ENCODE data around the gene BMERB1.
"Not testable (repeated sequence)": the region's sequence is repeated elsewhere in the genome, so short reads cannot be mapped to it uniquely, and the experiment has no call there.

The BMERB1 gene

DNA sequence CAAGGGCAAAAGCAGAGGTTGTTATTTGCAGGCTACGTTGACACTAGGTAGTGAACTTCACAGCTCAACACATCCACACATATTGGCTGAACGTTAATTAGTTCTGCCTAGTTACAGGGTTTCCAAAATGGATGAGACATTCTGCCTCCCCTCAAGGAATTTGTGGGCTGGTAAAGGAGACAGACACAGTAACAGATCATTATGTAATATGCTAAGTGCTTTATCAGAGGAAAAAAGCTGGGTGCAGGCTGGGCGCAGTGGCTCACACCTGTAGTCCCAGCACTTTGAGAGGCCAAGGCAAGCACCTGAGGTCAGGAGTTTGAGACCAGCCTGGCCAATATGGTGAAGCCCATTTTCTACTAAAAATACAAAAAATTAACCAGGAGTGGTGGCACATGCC is 26.2 kb downstream of the BMERB1 start:
- Histone ChIP-seq H3K9ac (ENCODE audit: low read length in 2 of 2) (no peak overlapping the region), H3K9me3 (ENCODE audit: control insufficient read depth in 2 of 2, low read length in 2 of 2) (no peaks in the 10 kb centered on the region), H3K27ac (ENCODE audit: low read length) (no peak overlapping the region), H3K4me1 (ENCODE audit: control insufficient read depth, insufficient read depth, low read length) (no peaks in the 10 kb centered on the region), H3K4me3 (ENCODE audit: low read length in 2 of 2) (no peak overlapping the region), H3K36me3 (ENCODE audit: control insufficient read depth in 2 of 2, insufficient read depth in 2 of 2, low read length in 2 of 2) (peaks cover 0 to 2% of the 10 kb centered on the region in 2 donors), H3K27me3 (ENCODE audit: control insufficient read depth in 1 of 2, insufficient read depth in 2 of 2, low read length in 2 of 2) (no peaks in the 10 kb centered on the region)

DNA sequence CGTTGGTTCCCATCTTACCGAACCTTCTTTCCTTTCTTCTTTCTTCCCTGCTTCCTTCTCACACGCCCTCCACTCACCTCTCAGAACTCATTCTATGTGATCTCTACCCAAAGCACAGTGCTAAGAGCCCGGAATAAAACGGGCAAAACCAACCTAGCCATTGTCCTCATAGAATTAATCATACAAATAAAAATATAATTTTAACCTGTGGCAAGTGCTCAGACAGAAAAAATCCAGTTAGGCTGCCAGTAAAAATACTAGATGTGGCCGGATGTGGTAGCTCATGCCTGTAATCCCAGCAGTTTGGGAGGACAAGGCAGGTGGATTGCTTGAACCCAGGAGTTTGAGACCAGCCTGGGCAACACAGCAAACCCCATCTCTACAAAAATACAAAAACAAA is 27.0 kb downstream of the BMERB1 start:
- H3K27ac ChIP-seq (ENCODE audit: low read length), result no peak overlapping the region
- H3K4me1 ChIP-seq (ENCODE audit: control insufficient read depth, insufficient read depth, low read length), result no peaks in the 10 kb centered on the region
- H3K27me3 ChIP-seq (ENCODE audit: control insufficient read depth in 1 of 2, insufficient read depth in 2 of 2, low read length in 2 of 2), result no peaks in the 10 kb centered on the region
- H3K9ac ChIP-seq (ENCODE audit: low read length in 2 of 2), result no peak overlapping the region
- no peaks in the 10 kb centered on the region for H3K9me3 ChIP-seq (ENCODE audit: control insufficient read depth in 2 of 2, low read length in 2 of 2)
- H3K4me3 ChIP-seq (ENCODE audit: low read length in 2 of 2), result no peak overlapping the region
- peaks cover 0 to 2% of the 10 kb centered on the region in 2 donors for H3K36me3 ChIP-seq (ENCODE audit: control insufficient read depth in 2 of 2, insufficient read depth in 2 of 2, low read length in 2 of 2)

- Histone ChIP-seq H3K9me3 (ENCODE audit: control insufficient read depth in 2 of 2, low read length in 2 of 2) (peaks cover 0 to 6% of the 10 kb centered on the region in 2 donors), H3K36me3 (ENCODE audit: control insufficient read depth in 2 of 2, insufficient read depth in 2 of 2, low read length in 2 of 2) (no peaks in the 10 kb centered on the region), H3K9ac (ENCODE audit: low read length in 2 of 2) (no peak overlapping the region), H3K4me1 (ENCODE audit: control insufficient read depth, insufficient read depth, low read length) (no peaks in the 10 kb centered on the region), H3K4me3 (ENCODE audit: low read length in 2 of 2) (no peak overlapping the region), H3K27me3 (ENCODE audit: control insufficient read depth in 1 of 2, insufficient read depth in 2 of 2, low read length in 2 of 2) (no peaks in the 10 kb centered on the region), H3K27ac (ENCODE audit: low read length) (no peak overlapping the region)
Observed at GRCh38 chr16:15464401-15465186, 30.2 kb downstream of the BMERB1 start.

DNA sequence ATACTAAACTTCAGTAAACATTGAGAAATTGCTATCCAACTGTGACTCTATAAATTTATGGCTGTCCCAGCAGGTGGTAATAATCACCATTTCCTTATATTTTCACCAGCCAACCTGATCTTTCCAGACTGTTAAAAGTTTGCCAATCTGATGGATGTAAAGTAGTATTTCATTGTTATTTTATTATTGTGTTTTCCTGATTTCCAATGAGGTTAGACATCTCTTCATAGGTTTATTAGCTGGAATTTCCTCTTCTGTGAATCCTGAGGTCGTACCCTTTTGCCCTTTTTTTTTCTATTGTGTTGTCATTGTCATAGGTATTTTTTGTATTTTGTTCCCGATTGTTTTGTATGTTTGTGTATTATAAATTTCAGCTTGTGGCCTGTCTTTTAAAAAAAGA is 31.7 kb downstream of the BMERB1 start:
- Histone ChIP-seq H3K4me3 (ENCODE audit: low read length in 2 of 2) (no peak overlapping the region), H3K9ac (ENCODE audit: low read length in 2 of 2) (no peak overlapping the region), H3K27ac (ENCODE audit: low read length) (no peak overlapping the region), H3K27me3 (ENCODE audit: control insufficient read depth in 1 of 2, insufficient read depth in 2 of 2, low read length in 2 of 2) (no peaks in the 10 kb centered on the region), H3K4me1 (ENCODE audit: control insufficient read depth, insufficient read depth, low read length) (no peaks in the 10 kb centered on the region), H3K9me3 (ENCODE audit: control insufficient read depth in 2 of 2, low read length in 2 of 2) (peaks cover 0 to 6% of the 10 kb centered on the region in 2 donors), H3K36me3 (ENCODE audit: control insufficient read depth in 2 of 2, insufficient read depth in 2 of 2, low read length in 2 of 2) (no peaks in the 10 kb centered on the region)

DNA sequence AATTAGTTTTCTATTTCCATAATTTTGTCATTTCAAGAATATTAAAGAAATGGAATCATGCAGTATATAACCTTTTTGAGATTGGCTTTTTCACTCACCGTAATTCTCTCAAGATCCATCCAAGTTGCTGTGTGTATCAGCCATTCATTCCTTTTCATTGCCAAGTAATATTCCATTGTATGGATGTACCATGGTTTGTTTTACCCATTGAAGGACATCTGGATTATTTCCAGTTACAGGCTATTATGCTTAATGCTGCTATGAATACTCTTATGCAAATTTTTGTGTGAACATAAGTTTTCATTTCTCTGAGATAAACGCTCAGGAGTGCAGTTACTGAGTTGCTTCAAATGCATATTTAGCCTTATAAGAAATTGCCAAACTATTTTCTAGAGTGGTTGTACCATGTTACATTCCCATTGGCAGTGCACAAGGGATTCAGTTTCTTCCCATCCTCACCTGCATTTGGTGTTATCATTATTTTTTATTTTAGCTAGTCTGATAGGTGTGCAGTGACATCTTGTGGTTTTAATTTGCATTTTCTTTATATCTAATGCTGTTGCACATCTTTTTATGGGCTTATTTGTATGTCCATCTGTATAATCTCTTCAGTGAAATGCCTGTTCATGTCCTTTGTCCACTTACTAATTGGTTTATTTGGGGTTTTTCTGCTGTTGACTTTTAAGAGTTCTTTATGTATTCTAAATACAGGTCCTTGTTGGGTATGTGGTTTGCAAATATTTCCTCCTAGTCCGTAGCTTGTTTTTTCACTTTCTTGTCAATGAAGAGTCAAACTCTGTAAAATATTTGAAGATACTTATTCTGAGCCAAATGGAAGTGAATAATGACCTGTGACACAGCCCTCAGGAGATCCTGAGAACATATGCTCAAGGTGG is 32.7 kb downstream of the BMERB1 start:
- H3K27me3 ChIP-seq (ENCODE audit: control insufficient read depth in 1 of 2, insufficient read depth in 2 of 2, low read length in 2 of 2), result no peaks in the 10 kb centered on the region
- no peaks in the 10 kb centered on the region for H3K36me3 ChIP-seq (ENCODE audit: control insufficient read depth in 2 of 2, insufficient read depth in 2 of 2, low read length in 2 of 2)

GRCh38 chr16:15476971-15477370 is 42.6 kb downstream of the BMERB1 start:
- not testable (repeated sequence) for H3K27ac ChIP-seq (ENCODE audit: low read length); H3K4me1 ChIP-seq (ENCODE audit: control insufficient read depth, insufficient read depth, low read length); H3K9me3 ChIP-seq (ENCODE audit: control insufficient read depth in 2 of 2, low read length in 2 of 2); H3K4me3 ChIP-seq (ENCODE audit: low read length in 2 of 2); H3K9ac ChIP-seq (ENCODE audit: low read length in 2 of 2); H3K27me3 ChIP-seq (ENCODE audit: control insufficient read depth in 1 of 2, insufficient read depth in 2 of 2, low read length in 2 of 2); H3K36me3 ChIP-seq (ENCODE audit: control insufficient read depth in 2 of 2, insufficient read depth in 2 of 2, low read length in 2 of 2)

More for the DNA sequence above, 32.7 kb downstream of the BMERB1 start:
- peaks cover 0 to 6% of the 10 kb centered on the region in 2 donors for H3K9me3 ChIP-seq (ENCODE audit: control insufficient read depth in 2 of 2, low read length in 2 of 2)
- no peak overlapping the region for H3K9ac ChIP-seq (ENCODE audit: low read length in 2 of 2)
- no peak overlapping the region for H3K27ac ChIP-seq (ENCODE audit: low read length)
- H3K4me1 ChIP-seq (ENCODE audit: control insufficient read depth, insufficient read depth, low read length), result no peaks in the 10 kb centered on the region
- no peak overlapping the region for H3K4me3 ChIP-seq (ENCODE audit: low read length in 2 of 2)

DNA sequence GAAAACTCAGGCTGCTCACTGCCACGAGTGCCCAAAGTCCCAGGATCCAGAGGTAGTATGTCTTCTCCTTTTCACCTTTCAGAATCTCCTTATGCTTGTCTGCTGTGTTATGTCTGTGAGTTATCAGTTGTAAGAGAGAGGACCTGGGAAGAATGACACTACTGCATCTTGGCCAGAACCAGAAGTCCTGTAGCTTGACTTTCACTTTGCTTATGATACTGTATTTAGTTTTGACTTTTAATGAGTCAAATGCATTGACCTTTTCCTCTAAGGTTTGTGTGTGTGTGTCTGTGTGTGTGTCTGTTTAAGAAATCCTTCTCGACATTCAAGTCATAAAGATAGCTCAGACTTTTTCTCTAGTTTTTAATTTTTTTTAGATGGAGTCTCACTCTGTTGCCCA is 43.4 kb downstream of the BMERB1 start:
- H3K27ac ChIP-seq (ENCODE audit: low read length), result no peak overlapping the region
- peaks cover 4 to 5% of the 10 kb centered on the region in 2 donors for H3K9me3 ChIP-seq (ENCODE audit: control insufficient read depth in 2 of 2, low read length in 2 of 2)
- H3K27me3 ChIP-seq (ENCODE audit: control insufficient read depth in 1 of 2, insufficient read depth in 2 of 2, low read length in 2 of 2), result no peaks in the 10 kb centered on the region
- H3K4me1 ChIP-seq (ENCODE audit: control insufficient read depth, insufficient read depth, low read length), result peaks cover 4% of the 10 kb centered on the region
- H3K9ac ChIP-seq (ENCODE audit: low read length in 2 of 2), result no peak overlapping the region
- H3K36me3 ChIP-seq (ENCODE audit: control insufficient read depth in 2 of 2, insufficient read depth in 2 of 2, low read length in 2 of 2), result peaks cover 0 to 4% of the 10 kb centered on the region in 2 donors
- no peak overlapping the region for H3K4me3 ChIP-seq (ENCODE audit: low read length in 2 of 2)

GRCh38 chr16:15482068-15482747 is 47.8 kb downstream of the BMERB1 start:
- Histone ChIP-seq H3K36me3 (ENCODE audit: control insufficient read depth in 2 of 2, insufficient read depth in 2 of 2, low read length in 2 of 2) (no peaks in the 10 kb centered on the region), H3K27ac (ENCODE audit: low read length) (no peak overlapping the region), H3K4me3 (ENCODE audit: low read length in 2 of 2) (no peak overlapping the region), H3K27me3 (ENCODE audit: control insufficient read depth in 1 of 2, insufficient read depth in 2 of 2, low read length in 2 of 2) (no peaks in the 10 kb centered on the region), H3K4me1 (ENCODE audit: control insufficient read depth, insufficient read depth, low read length) (peaks cover 4% of the 10 kb centered on the region), H3K9me3 (ENCODE audit: control insufficient read depth in 2 of 2, low read length in 2 of 2) (no peaks in the 10 kb centered on the region), H3K9ac (ENCODE audit: low read length in 2 of 2) (no peak overlapping the region)

DNA sequence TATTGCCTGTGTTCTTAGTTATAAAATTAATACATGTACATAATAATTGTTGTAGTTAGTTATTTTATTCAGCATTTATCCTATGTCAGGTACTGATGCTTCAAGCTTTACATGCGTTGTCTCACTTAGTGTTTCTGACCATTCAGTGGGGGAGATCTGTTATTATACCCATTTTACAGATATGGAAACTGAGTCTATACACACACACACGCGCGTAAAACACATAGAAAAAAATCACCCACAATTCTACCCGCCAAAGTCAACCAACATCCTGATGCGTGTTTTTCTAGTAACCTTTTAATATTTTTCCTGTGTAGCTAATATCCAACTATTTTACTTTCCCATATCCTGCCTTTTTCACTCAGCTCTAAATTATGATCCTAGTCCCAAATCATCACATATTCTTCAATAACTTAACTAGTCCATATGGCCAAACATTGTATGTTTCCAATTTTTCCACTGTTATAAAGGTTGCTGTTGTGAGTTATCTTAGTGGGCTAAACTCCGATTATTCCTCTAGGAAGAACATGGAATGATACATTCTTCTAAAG is 48.4 kb downstream of the BMERB1 start:
- H3K27ac ChIP-seq (ENCODE audit: low read length), result no peak overlapping the region
- H3K9me3 ChIP-seq (ENCODE audit: control insufficient read depth in 2 of 2, low read length in 2 of 2), result no peaks in the 10 kb centered on the region
- no peak overlapping the region for H3K9ac ChIP-seq (ENCODE audit: low read length in 2 of 2)
- H3K4me1 ChIP-seq (ENCODE audit: control insufficient read depth, insufficient read depth, low read length), result no peaks in the 10 kb centered on the region
- no peaks in the 10 kb centered on the region for H3K36me3 ChIP-seq (ENCODE audit: control insufficient read depth in 2 of 2, insufficient read depth in 2 of 2, low read length in 2 of 2)
- no peak overlapping the region for H3K4me3 ChIP-seq (ENCODE audit: low read length in 2 of 2)
- no peaks in the 10 kb centered on the region for H3K27me3 ChIP-seq (ENCODE audit: control insufficient read depth in 1 of 2, insufficient read depth in 2 of 2, low read length in 2 of 2)

GRCh38 chr16:15483857-15484256 is 49.5 kb downstream of the BMERB1 start:
- peaks cover 3% of the 10 kb centered on the region for H3K4me1 ChIP-seq (ENCODE audit: control insufficient read depth, insufficient read depth, low read length)
- H3K9ac ChIP-seq (ENCODE audit: low read length in 2 of 2), result no peak overlapping the region
- no peaks in the 10 kb centered on the region for H3K9me3 ChIP-seq (ENCODE audit: control insufficient read depth in 2 of 2, low read length in 2 of 2)
- H3K36me3 ChIP-seq (ENCODE audit: control insufficient read depth in 2 of 2, insufficient read depth in 2 of 2, low read length in 2 of 2), result no peaks in the 10 kb centered on the region
- H3K27ac ChIP-seq (ENCODE audit: low read length), result no peak overlapping the region
- no peaks in the 10 kb centered on the region for H3K27me3 ChIP-seq (ENCODE audit: control insufficient read depth in 1 of 2, insufficient read depth in 2 of 2, low read length in 2 of 2)
- H3K4me3 ChIP-seq (ENCODE audit: low read length in 2 of 2), result no peak overlapping the region
